Lung microvascular endothelial cell (primary cell): Measurements from ENCODE around the gene MRGPRG. TPM values are rescaled to one million over a fixed set of nuclear protein-coding genes. Genes with fewer than 3 reads are reported as not detected.
A peak's percentile ranks its signal among the peaks of the same experiment; 100 is the strongest.
"Not testable (repeated sequence)": the region's sequence is repeated elsewhere in the genome, so short reads cannot be mapped to it uniquely, and the experiment has no call there.

ENCODE experiments used
- DNase-seq, 2 donors: peaks; one replicate each; pipeline versions ENCODE4 v3.0.0 to v3.0.0-alpha.2; 2010; ENCODE audit warnings: low read depth in 2 of 2
- total RNA-seq: library from RNA; depleted of rRNA; stranded (reverse); fragments of >200 nt; gene quantifications from 2 replicates; pipeline ENCODE4 v1.2.1, GENCODE V29; 2014

Gene MRGPRG
- total RNA-seq, 1 donor from 2014 or later: not detected

GRCh38 chr11:3176487-3176886, 42.1 kb downstream of the MRGPRG start:
- DNase-seq: no peak

- DNase-seq: no peak
These were observed 43.4 kb downstream of the MRGPRG start for GRCh38 chr11:3175194-3175593.

- DNase-seq: no peak
These were observed 44.2 kb downstream of the MRGPRG start for GRCh38 chr11:3174387-3174786.

- DNase-seq: no peak
These were observed 44.8 kb downstream of the MRGPRG start for GRCh38 chr11:3173795-3174194.

- DNase-seq: no peak
These were observed 46.6 kb downstream of the MRGPRG start for GRCh38 chr11:3171931-3172560.

GRCh38 chr11:3170756-3171650, 47.6 kb downstream of the MRGPRG start:
- no peak for DNase-seq

GRCh38 chr11:3170044-3170755, 48.4 kb downstream of the MRGPRG start:
- no peak for DNase-seq

- peak; percentile 41 to 64 for DNase-seq
These were observed 49.2 kb downstream of the MRGPRG start for GRCh38 chr11:3169255-3170043.

- not testable (repeated sequence) for DNase-seq
These were observed 49.8 kb downstream of the MRGPRG start for GRCh38 chr11:3168742-3169254.

Other genes with a start within 250 kb of the MRGPRG start
- gene NAP1L4, start 226.5 kb downstream of the MRGPRG start, total RNA-seq: 87.8 and 103 TPM in 2 replicates
- gene CARS1, start 161.4 kb downstream of the MRGPRG start, total RNA-seq: 27.7 and 42.1 TPM in 2 replicates
- 32.0 and 62.9 TPM in 2 replicates for gene OSBPL5, start 53.5 kb downstream of the MRGPRG start, total RNA-seq
- gene MRGPRE, start 13.6 kb upstream of the MRGPRG start, total RNA-seq: not detected in 2 replicates
- 11.6 and 19.6 TPM in 2 replicates for gene ZNF195, start 160.3 kb upstream of the MRGPRG start, total RNA-seq